ENCODE measurements around the gene ETFA. TPM values are rescaled to one million over a fixed set of nuclear protein-coding genes. Genes with fewer than 3 reads are reported as not detected.
"Not testable (repeated sequence)": the region's sequence is repeated elsewhere in the genome, so short reads cannot be mapped to it uniquely, and the experiment has no call there.

Gene ETFA
- polyA plus RNA-seq, 1 donor: 192 TPM

DNA sequence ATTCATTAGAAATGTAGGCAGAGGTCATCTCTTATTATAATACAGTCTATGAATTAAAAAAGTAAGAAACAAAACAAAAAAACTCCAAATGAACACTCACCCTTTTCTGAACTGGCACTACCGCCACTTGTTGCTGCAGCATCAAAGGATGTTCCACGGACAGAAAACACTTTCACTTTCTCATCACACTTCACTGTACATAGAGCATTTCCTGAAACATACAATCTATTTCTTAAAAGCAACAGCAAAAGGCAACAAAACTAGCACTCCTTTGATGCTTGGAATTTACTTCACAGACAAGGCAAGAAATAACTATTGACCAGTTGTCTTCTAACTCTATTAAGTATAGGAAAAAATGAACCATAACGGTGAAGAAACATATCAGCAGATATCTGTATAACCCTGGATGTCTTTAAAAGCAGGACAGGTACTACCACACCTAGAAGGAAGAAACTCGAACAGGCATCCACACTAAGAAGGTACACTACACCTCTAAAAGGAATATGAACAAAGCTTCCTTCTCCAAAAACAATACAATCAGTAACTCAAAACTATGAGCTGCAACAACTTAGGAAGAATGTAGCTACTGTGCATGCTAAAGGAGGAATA, 24.9 kb downstream of the ETFA start:
- no peak for DNase-seq

- no peak for DNase-seq
Observed at GRCh38 chr15:76285241-76285825, 25.9 kb downstream of the ETFA start.

DNA sequence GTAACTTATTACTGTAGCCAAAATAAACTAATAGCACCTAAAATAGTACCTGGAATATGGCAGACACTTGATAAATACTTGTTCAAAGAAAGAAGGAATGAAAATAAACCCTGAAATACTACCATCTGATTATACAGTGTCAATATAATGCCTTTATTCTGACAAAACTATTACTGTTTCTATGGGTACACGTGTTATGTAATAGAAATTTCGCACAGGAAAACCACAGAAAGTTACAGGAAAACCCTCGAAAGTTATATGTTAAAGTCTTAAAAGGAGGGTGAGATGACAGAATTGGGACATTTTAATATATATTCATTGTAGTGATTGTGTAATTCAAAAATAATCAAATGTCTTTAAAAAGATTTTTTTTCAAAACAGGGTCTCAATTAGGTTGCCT, 28.8 kb downstream of the ETFA start:
- DNase-seq: no peak

GRCh38 chr15:76278651-76279050, 32.6 kb downstream of the ETFA start:
- no peak for DNase-seq

DNA sequence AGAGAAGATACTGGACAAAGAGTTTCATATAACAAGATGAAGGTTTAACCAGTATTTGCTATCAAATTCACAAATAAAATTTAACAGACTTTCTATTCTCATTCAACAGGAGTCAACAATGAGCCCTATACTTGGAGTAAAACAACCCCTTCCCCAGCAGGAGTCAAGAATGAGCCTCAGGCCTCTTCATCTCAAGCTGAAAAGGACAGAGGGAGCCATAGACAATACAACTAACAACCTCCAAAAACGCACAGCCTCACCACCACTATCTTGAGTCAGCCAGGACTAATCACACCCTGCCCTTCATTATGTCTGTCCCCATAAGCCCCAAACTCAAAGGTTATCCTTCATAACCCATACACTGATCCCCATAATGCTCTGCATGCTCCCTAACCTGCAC, 36.4 kb downstream of the ETFA start:
- DNase-seq: no peak

- DNase-seq: no peak
Observed at GRCh38 chr15:76274226-76274625, 37.0 kb downstream of the ETFA start.

DNA sequence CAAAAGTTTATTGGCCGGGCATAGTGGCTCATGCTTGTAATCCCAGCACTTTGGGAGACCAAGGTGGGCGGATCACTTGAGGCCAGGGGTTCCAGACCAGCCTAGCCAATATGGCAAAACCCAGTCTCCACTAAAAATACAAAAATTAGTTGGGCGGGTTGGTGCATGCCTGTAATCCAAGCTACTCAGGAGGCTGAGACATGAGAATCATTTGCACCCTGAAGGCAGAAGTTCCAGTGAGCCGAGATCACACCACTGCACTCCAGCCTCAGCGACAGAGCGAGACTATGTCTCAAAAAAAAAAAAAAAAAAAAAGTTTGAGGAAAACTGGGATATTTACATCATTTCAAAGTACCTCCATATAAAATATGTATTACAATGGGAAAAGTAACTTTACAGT, 40.4 kb downstream of the ETFA start:
- no peak for DNase-seq

DNA sequence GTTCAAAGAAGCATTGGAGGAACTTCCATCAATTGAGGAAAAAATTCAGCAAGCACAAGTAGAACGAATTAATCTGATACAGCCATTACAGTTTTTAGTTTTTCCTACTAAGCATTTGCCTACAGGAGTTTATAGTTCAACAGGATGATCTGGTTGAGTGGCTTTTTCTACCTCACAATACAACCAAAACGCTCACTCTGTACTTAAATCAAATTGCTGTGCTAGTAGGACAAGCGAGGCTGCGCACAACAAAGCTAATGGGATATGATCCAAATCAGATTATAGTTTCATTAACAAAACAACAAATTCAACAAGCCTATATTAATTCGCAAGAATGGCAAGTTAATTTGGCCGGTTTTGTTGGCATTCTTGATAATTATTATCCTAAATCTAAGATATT, 44.2 kb downstream of the ETFA start:
- DNase-seq: no peak

GRCh38 chr15:76265769-76266168, 45.5 kb downstream of the ETFA start:
- DNase-seq: not testable (repeated sequence)

GRCh38 chr15:76260246-76260938, 50.9 kb downstream of the ETFA start:
- DNase-seq: no peak

DNA sequence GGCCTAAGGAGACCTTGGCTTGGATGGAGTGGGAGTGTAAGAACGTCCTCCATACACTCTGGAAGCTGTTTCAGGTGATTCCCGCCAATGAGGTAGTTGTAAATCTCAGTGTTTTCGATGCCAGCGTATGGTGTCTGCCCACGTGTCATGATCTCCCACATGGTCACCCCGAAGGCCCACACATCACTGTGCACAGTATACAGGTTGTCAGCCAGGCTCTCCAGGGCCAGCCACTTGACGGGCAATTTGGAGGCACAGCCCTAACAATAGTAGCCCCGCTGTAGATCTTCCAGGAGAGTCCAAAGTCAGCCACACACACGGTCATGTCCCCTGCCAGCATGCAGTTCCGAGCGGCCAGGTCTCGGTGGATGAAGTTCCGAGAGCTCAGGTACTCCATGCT, 51.9 kb downstream of the ETFA start:
- DNase-seq: no peak

GRCh38 chr15:76258460-76258859, 52.8 kb downstream of the ETFA start:
- DNase-seq: no peak

DNA sequence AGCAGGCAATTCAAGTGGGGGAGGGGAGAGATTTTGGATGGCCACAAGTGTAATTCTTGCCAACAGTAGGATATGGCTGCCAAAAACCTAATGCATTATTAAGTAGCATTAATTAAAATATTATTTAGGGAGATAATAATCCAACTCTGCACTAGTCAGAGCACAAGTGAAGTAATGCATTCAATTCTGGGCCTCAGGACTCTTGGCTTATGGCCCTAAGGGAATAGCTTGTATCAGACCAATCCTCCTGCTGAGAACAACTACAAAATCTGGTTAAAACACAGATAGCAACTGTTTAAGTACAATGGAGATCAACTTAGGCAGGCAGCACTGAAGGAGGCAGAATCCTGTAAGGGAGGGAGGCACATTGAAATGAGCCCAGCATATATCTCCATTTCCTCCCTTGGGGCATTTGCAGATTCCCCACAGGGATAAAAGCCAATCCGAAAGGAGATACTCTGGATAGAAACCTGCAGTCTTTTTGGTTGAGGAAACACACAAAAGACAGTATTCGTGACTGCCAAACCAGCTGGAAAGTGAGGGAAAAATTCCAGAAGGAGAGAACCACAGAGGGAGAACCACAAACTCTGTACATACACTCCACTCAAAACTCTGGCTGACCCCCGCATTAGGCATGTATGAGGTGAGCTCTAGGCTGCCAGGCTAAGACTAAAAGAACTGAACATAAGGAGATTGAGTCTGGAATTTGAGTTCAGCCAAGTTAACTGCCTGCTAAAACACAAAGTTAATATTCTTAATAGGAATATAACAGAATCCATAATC, 57.4 kb downstream of the ETFA start:
- no peak for DNase-seq

DNA sequence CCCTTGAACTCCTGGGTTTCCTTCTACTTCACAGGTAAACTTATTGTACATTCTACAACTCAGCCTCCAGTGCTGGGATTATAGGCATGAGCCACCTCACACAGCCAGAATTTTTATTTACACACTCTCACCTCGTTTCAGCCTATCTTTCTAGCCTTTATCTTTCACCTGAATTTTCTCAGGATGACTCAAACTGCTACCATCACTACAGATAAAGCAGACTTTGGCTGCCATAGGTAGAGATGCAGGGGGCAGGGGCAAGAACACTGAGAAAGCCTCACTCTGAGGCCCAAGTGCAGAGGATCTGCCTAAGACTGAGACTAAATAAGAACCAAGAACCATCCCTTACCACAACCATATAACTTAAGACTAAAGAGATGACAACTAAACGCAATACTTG, 59.0 kb downstream of the ETFA start:
- DNase-seq: no peak

GRCh38 chr15:76251717-76252116, 59.6 kb downstream of the ETFA start:
- DNase-seq: no peak

- DNase-seq: no peak
Observed at GRCh38 chr15:76245072-76245610, 66.1 kb downstream of the ETFA start.

- DNase-seq: no peak
Observed at GRCh38 chr15:76239786-76240185, 71.5 kb downstream of the ETFA start.

DNA sequence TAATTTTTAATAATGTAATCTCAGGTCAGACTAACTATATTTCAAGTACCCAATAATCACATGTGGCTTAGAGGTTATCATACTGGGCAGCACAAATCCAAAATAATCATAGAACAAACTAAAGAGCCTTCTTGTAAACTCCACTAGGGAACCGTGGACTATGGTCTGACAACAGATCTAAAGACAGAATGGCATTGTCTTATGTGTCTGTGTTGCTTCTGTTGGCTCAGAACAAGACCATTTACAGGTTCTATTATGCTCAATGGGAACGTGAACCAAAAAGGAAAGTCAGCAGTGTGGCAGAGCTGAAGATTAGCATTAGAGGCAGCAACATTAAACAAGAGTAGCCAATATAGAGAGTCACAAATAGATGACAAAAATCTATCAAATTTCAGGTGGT, 74.9 kb downstream of the ETFA start:
- DNase-seq: no peak

GRCh38 chr15:76235186-76235826, 76.0 kb downstream of the ETFA start:
- peak; percentile 30 for DNase-seq

DNA sequence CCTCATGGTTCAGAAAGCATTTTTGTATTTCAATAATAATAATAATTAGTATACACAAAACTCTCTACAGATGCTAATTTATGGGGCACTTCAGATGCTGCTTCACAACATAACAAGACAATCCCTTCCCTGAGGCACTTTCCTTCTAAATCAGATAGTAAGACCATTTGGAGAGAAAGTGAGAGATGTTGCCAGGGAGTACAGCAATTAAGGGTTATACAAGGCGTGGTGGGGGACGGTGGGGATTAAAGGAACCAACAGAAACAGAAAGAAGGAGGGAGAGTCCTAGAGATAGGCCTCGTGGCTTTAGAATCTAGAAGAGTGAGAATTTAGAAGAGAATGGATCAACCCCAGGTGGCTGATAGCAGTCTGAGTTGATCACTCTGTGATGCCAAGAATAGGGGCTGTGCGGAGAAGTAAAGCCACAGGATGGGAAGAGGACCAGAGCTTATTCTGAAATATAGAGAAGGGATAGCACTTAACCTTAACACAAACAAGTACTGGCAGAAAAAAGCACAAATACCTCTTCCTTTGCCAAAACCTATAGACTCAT, 76.9 kb downstream of the ETFA start:
- no peak for DNase-seq

- no peak for DNase-seq
Observed at GRCh38 chr15:76233921-76234320, 77.3 kb downstream of the ETFA start.

DNA sequence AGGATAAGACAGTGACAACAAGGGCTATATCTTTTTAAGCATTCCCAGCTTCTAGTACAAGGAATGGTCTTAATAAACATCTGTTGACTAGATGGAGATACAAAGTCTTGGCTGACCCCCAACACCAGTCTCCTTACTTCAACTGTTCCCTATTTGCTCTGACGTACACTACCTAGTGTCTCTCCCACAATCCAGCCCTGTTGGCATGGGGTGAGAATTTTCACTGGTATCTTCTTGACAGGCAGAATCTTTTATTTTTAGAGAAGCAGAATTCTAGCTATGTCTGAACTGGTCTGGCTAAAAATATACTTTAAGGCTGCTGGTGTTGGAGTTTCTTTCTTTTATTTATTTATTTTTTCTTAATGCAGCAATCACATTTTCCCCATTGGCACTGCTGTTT, 82.0 kb downstream of the ETFA start:
- DNase-seq: no peak
